IMR-90 (cell line): ENCODE data around the gene TRIM36. TPM values are rescaled to one million over a fixed set of nuclear protein-coding genes. Genes with fewer than 3 reads are reported as not detected.

Experiments
- ATAC-seq: fragments of 200-7000 bp; cut with Tn5 transposase; 2 replicates; pipeline ENCODE4 v1.9.1; 2020; ENCODE audit warnings: low read depth, mild to moderate bottlenecking, moderate library complexity
- BruUV-seq: library from RNA; stranded (reverse); fragments of 400-500 nt; replicated peaks from 2 replicates; lab custom pipeline; 2021; lab: Mats Ljungman, UMichigan
- CTCF ChIA-PET: fragments of 300-600 bp; formaldehyde crosslinking; extraction: SDS; loops from one replicate; lab custom pipeline; 2021; ENCODE audit warnings: antibody characterized with exemption; lab: Yijun Ruan, JAX
- POLR2A ChIA-PET: fragments of 300-600 bp; sonication (Branson Sonifier 250); formaldehyde crosslinking; loops from one replicate; lab custom pipeline; 2022; ENCODE audit warnings: antibody characterized with exemption; ENCODE audit not compliant: unreplicated experiment; lab: Charles Lee
- DNase-seq: peaks from one replicate; pipeline ENCODE4 v3.0.0; 2013
- H2AFZ ChIP-seq: replicated peaks from 2 replicates; pipeline ENCODE3; 2013; ENCODE audit warnings: low read length, mild to moderate bottlenecking; ENCODE audit not compliant: poor library complexity
- H2AK5ac ChIP-seq: 2 replicates; pipeline ENCODE4 v1.6.1; 2013; ENCODE audit warnings: low read depth, low read length, inconsistent platforms
- H2AK9ac ChIP-seq: replicated peaks from 2 replicates; pipeline ENCODE3; 2013; ENCODE audit warnings: mild to moderate bottlenecking, low read depth, low read length, moderate library complexity; ENCODE audit not compliant: poor library complexity
- H2BK120ac ChIP-seq: 2 replicates; pipeline ENCODE4 v1.6.1; 2013; ENCODE audit warnings: low read depth, low read length, inconsistent platforms
- H2BK15ac ChIP-seq: 3 replicates; pipeline ENCODE4 v1.6.1; 2013; ENCODE audit warnings: low read depth, low read length, inconsistent platforms
- H2BK20ac ChIP-seq: 2 replicates; pipeline ENCODE4 v1.6.1; 2013; ENCODE audit warnings: low read depth, mild to moderate bottlenecking, inconsistent platforms, low read length, moderate library complexity
- H2BK5ac ChIP-seq: 2 replicates; pipeline ENCODE4 v1.6.1; 2013; ENCODE audit warnings: mild to moderate bottlenecking, low read depth, low read length, inconsistent platforms; ENCODE audit not compliant: poor library complexity, severe bottlenecking
- H3K14ac ChIP-seq: replicated peaks from 2 replicates; pipeline ENCODE4 v1.6.1; 2013; ENCODE audit warnings: low read depth, low read length, inconsistent platforms
- H3K18ac ChIP-seq: 2 replicates; pipeline ENCODE4 v1.6.1; 2013; ENCODE audit warnings: low read depth, low read length, control low read depth
- H3K23ac ChIP-seq: 2 replicates; pipeline ENCODE4 v1.6.1; 2013; ENCODE audit warnings: low read depth, low read length, inconsistent platforms
- H3K27ac ChIP-seq: 2 replicates; pipeline ENCODE4 v1.5.1; 2013; ENCODE audit warnings: mild to moderate bottlenecking, control low read depth, low read length; ENCODE audit not compliant: insufficient read depth
- H3K27me3 ChIP-seq: 2 replicates; pipeline ENCODE4 v1.6.1; 2013; ENCODE audit warnings: low read length; ENCODE audit not compliant: control insufficient read depth, insufficient read depth
- H3K36me3 ChIP-seq: 2 replicates; pipeline ENCODE4 v1.6.1; 2013; ENCODE audit warnings: low read length, mixed read lengths; ENCODE audit not compliant: control insufficient read depth, insufficient read depth
- H3K4ac ChIP-seq: 2 replicates; pipeline ENCODE4 v1.6.1; 2013; ENCODE audit warnings: low read depth, low read length, inconsistent platforms
- H3K4me1 ChIP-seq: 2 replicates; pipeline ENCODE4 v1.6.1; 2013; ENCODE audit warnings: low read length, mixed read lengths; ENCODE audit not compliant: control insufficient read depth, insufficient read depth
- H3K4me2 ChIP-seq: 2 replicates; pipeline ENCODE4 v1.6.1; 2013; ENCODE audit warnings: low read depth, mild to moderate bottlenecking, control low read depth, low read length, moderate library complexity
- H3K4me3 ChIP-seq: 2 replicates; pipeline ENCODE4 v1.5.1; 2013; ENCODE audit warnings: low read depth, mild to moderate bottlenecking, control low read depth, low read length, moderate library complexity; ENCODE audit not compliant: insufficient read depth
- H3K56ac ChIP-seq: 2 replicates; pipeline ENCODE4 v1.6.1; 2013; ENCODE audit warnings: low read length, inconsistent platforms; ENCODE audit not compliant: insufficient read depth; ENCODE audit errors: extremely low read depth
- H3K79me1 ChIP-seq, 2 experiments: 2 replicates each; pipeline ENCODE4 v1.6.1; 2013; ENCODE audit warnings: low read length in 2 of 2, inconsistent platforms in 1 of 2, low read depth in 1 of 2
- H3K9ac ChIP-seq: 2 replicates; pipeline ENCODE4 v1.6.1; 2013; ENCODE audit warnings: low read depth, low read length, control low read depth
- H3K9me1 ChIP-seq: 2 replicates; pipeline ENCODE4 v1.6.1; 2013; ENCODE audit warnings: low read length, inconsistent platforms; ENCODE audit not compliant: insufficient read depth
- H3K9me3 ChIP-seq: 2 replicates; pipeline ENCODE4 v1.6.1; 2013; ENCODE audit warnings: low read length; ENCODE audit not compliant: control insufficient read depth, insufficient read depth
- H4K20me1 ChIP-seq: 2 replicates; pipeline ENCODE4 v1.6.1; 2013; ENCODE audit warnings: low read length, inconsistent platforms; ENCODE audit not compliant: insufficient read depth
- H4K5ac ChIP-seq: 2 replicates; pipeline ENCODE4 v1.6.1; 2013; ENCODE audit warnings: mild to moderate bottlenecking, low read depth, low read length, control low read depth
- H4K8ac ChIP-seq, 2 experiments: 2 replicates each; pipeline ENCODE4 v1.6.1; 2013; ENCODE audit warnings: low read depth in 2 of 2, low read length in 2 of 2, control low read depth in 1 of 2, inconsistent platforms in 1 of 2
- H4K91ac ChIP-seq: 2 replicates; pipeline ENCODE4 v1.6.1; 2013; ENCODE audit warnings: low read depth, low read length, inconsistent platforms; ENCODE audit not compliant: insufficient read depth
- BHLHE40 ChIP-seq: fragments of 150-350 bp; IDR thresholded peaks from 2 replicates; pipeline ENCODE4 v1.6.1; 2016; ENCODE audit warnings: mild to moderate bottlenecking, low read depth, low read length
- CEBPB ChIP-seq: IDR thresholded peaks from 2 replicates; pipeline ENCODE4 v1.6.1; 2012; ENCODE audit warnings: low read depth, low read length, improper control_type of control experiment
- CHD1 ChIP-seq: IDR thresholded peaks from 2 replicates; pipeline ENCODE4 v1.6.1; 2012; ENCODE audit warnings: low read depth, low read length, improper control_type of control experiment
- CTCF ChIP-seq: conservative IDR thresholded peaks from 2 replicates; pipeline ENCODE4 v1.5.1; 2012; ENCODE audit warnings: mild to moderate bottlenecking, low read depth, low read length, improper control_type of control experiment
- ELK1 ChIP-seq: fragments of 150-350 bp; IDR thresholded peaks from 2 replicates; pipeline ENCODE4 v1.6.1; 2016; ENCODE audit warnings: low read depth, mild to moderate bottlenecking, low read length, moderate library complexity, borderline replicate concordance
- FOS ChIP-seq: fragments of 150-350 bp; IDR thresholded peaks from 2 replicates; pipeline ENCODE4 v1.6.1; 2016; ENCODE audit warnings: low read depth, low read length
- MAFK ChIP-seq: IDR thresholded peaks from 2 replicates; pipeline ENCODE4 v1.6.1; 2012; ENCODE audit warnings: low read depth, low read length, improper control_type of control experiment
- MAZ ChIP-seq: IDR thresholded peaks from 2 replicates; pipeline ENCODE4 v1.6.1; 2012; ENCODE audit warnings: low read depth, mild to moderate bottlenecking, low read length, improper control_type of control experiment, moderate library complexity, borderline replicate concordance
- MXI1 ChIP-seq: IDR thresholded peaks from 2 replicates; pipeline ENCODE4 v1.6.1; 2012; ENCODE audit warnings: low read depth, mild to moderate bottlenecking, low read length, moderate library complexity, borderline replicate concordance
- NFE2L2 ChIP-seq: fragments of 150-350 bp; IDR thresholded peaks from 2 replicates; pipeline ENCODE4 v1.6.1; 2016; ENCODE audit warnings: low read depth, mild to moderate bottlenecking, low read length
- POLR2A ChIP-seq: IDR thresholded peaks from 2 replicates; pipeline ENCODE4 v1.6.1; 2012; ENCODE audit warnings: mild to moderate bottlenecking, low read depth, low read length
- RCOR1 ChIP-seq: IDR thresholded peaks from 2 replicates; pipeline ENCODE4 v1.6.1; 2012; ENCODE audit warnings: mild to moderate bottlenecking, low read length, improper control_type of control experiment; ENCODE audit not compliant: insufficient replicate concordance
- RFX5 ChIP-seq: IDR thresholded peaks from 2 replicates; pipeline ENCODE4 v1.8.0; 2012; ENCODE audit warnings: low read depth, mild to moderate bottlenecking, low read length, moderate library complexity
- USF2 ChIP-seq: fragments of 150-350 bp; IDR thresholded peaks from 2 replicates; pipeline ENCODE4 v1.6.1; 2017; ENCODE audit warnings: mild to moderate bottlenecking, antibody characterized with exemption, low read length, low read depth
- WGBS, 2 experiments: methylation state at CpG; one replicate each; pipeline versions ENCODE4 v1.1.5 to v1.1.7; 2013; ENCODE audit warnings: missing lambda C conversion rate in 2 of 2; ENCODE audit not compliant: insufficient read length in 1 of 2; ENCODE audit errors: extremely low coverage in 2 of 2; 5-methylcytosine and 5-hydroxymethylcytosine counted together
- dilution Hi-C: fragments of 300-500 bp; cut with HindIII; formaldehyde crosslinking; loops from one replicate; pipeline ENCODE4 v1.14.3; 2018; ENCODE audit warnings: low sequenced_read_pairs; ENCODE audit not compliant: unreplicated experiment
- in situ Hi-C: fragments of 300-500 bp; cut with MboI; formaldehyde crosslinking; loops from 3 replicates; pipeline ENCODE4 v1.14.3; 2019; ENCODE audit warnings: low sequenced_read_pairs, inconsistent platforms, mixed read lengths
- intact Hi-C: fragments of 100-400 bp; cut with micrococcal nuclease; formaldehyde crosslinking; loops from 2 replicates; pipeline ENCODE4 v1.10.0; 2022
- polyA plus RNA-seq, 3 experiments: library from polyadenylated mRNA; depleted of rRNA; stranded (reverse); fragments of >200 nt; gene quantifications; 2 replicates each; pipeline ENCODE4 v1.2.3, GENCODE V29; 2012; ENCODE audit warnings: low replicate concordance in 1 of 3
- total RNA-seq: library from RNA; depleted of rRNA; stranded (reverse); fragments of >200 nt; gene quantifications from 2 replicates; pipeline ENCODE4 v1.2.3, GENCODE V29; 2012

The TRIM36 gene
- total and polyA plus RNA-seq, 2 of the 4 experiments (the other 2 are of a cell fraction): 0.10 to 0.18 TPM

- DNase-seq: no peak
- no peak overlapping the region for H4K8ac ChIP-seq
- no CpG with 5 or more reads among the region's 2 CpGs for WGBS, 2 experiments
- dilution Hi-C loops (no loop called here), in situ Hi-C loops (no loop called here), intact Hi-C loops (no loop called here)
- H3K36me3 ChIP-seq: no peaks in the 10 kb centered on the region
- no peak overlapping the region for H4K91ac ChIP-seq
- H3K4me3 ChIP-seq: no peak overlapping the region
- no peak overlapping the region for H3K23ac ChIP-seq
- no peak overlapping the region for H2AFZ ChIP-seq
- H2BK5ac ChIP-seq: no peak overlapping the region
- no peaks in the 10 kb centered on the region for H3K9me3 ChIP-seq
- no peak overlapping the region for H3K4me2 ChIP-seq
- no peak overlapping the region for H2BK120ac ChIP-seq
- no peak overlapping the region for H4K5ac ChIP-seq
- H3K9me1 ChIP-seq: no peaks in the 10 kb centered on the region
- H4K20me1 ChIP-seq: no peaks in the 10 kb centered on the region
- no peak for ATAC-seq
- TF ChIP-seq MAZ (no peak), USF2 (no peak), CEBPB (no peak), CHD1 (no peak), CTCF (no peak), RCOR1 (no peak), POLR2A (no peak), RFX5 (no peak), NFE2L2 (no peak), MAFK (no peak), ELK1 (no peak), FOS (no peak), MXI1 (no peak), BHLHE40 (no peak)
- H3K4me1 ChIP-seq: no peaks in the 10 kb centered on the region
- CTCF ChIA-PET: no interaction called here
- H3K9ac ChIP-seq: no peak overlapping the region
- H2AK9ac ChIP-seq: no peak overlapping the region
- no peak overlapping the region for H2AK5ac ChIP-seq
- no peaks in the 10 kb centered on the region for H3K27me3 ChIP-seq
- no peak overlapping the region for H3K14ac ChIP-seq
- H2BK15ac ChIP-seq: no peak overlapping the region
- no peak overlapping the region for H3K56ac ChIP-seq
- H3K4ac ChIP-seq: no peak overlapping the region
- POLR2A ChIA-PET: no interaction called here
- BruUV-seq: no TSS peak
- H3K27ac ChIP-seq: no peak overlapping the region
- no peak overlapping the region for H2BK20ac ChIP-seq
- H3K18ac ChIP-seq: no peak overlapping the region
- H3K79me1 ChIP-seq: no peaks in the 10 kb centered on the region
Observed at GRCh38 chr5:115079924-115080623, 89.6 kb downstream of the TRIM36 start.
